Activated effector memory CD4-positive, alpha-beta T cell treated with Interleukin-2 at 50 U/mL for 16 hours (primary cell): ENCODE data around the gene DOCK10.

Source experiments
- DNase-seq: peaks from one replicate; pipeline ENCODE4 v3.0.0-alpha.2; 2020

Gene DOCK10

DNA sequence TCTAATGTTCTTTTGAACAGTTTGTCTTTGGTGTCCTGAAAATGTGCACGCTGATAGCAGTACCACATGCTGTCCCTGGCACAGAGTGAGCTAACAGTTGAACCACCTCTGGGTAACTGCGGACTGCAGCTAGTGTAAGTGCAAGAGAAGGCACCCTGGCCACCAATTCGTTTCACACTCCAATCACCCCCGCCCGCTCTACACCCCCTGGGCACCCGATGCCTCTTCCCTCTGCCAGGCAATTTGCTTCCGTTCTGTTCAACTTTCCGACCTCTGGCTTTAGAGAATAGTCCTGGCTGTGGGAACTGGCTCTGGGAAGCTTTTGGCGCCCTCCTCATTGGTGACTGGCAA is 1.4 kb downstream of the DOCK10 start:
- DNase-seq, result no peak

- no peak for DNase-seq
Observed at GRCh38 chr2:225040142-225040541, 2.1 kb downstream of the DOCK10 start.

DNA sequence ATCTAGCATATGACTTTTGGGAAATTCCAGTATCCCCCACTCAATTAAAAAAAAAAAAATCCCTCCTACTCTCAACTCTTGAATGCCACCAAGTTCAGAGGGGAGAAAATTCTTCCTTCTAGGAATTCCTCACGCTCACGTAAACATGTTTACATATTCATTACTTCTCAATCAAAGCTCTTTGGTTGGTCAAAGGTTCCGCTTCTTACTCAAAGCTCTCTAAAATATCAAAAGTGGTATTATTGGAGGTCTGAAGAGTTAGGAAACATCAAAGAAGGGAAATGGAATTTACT is 4.1 kb downstream of the DOCK10 start:
- no peak for DNase-seq

GRCh38 chr2:225037415-225038230 is 4.6 kb downstream of the DOCK10 start:
- no peak for DNase-seq

- DNase-seq, result no peak
Observed at GRCh38 chr2:225036431-225036830, 5.8 kb downstream of the DOCK10 start.

- no peak for DNase-seq
Observed at GRCh38 chr2:225033440-225034318, 8.6 kb downstream of the DOCK10 start.

GRCh38 chr2:225032246-225032645 is 10.0 kb downstream of the DOCK10 start:
- no peak for DNase-seq

GRCh38 chr2:225031599-225031998 is 10.7 kb downstream of the DOCK10 start:
- no peak for DNase-seq

- no peak for DNase-seq
Observed at GRCh38 chr2:225030893-225031292, 11.4 kb downstream of the DOCK10 start.

DNA sequence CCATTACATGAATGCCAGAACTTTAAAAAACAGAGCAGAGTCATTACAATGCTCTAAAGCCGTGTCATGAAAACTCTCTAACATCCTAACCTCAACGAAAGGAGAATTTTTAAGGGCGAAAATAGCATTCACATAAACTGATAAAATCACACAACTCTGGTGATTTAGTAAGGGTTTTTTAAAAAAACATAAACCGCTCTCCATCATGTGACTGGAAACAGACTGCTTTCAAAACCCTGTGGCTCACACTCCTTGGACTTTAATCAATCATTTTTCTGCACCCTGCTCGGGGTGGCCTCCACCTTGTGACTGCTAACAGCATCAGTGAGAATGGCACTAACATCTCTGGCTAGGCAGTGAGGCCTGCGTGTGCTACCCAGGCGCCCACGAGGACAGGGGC is 12.1 kb downstream of the DOCK10 start:
- DNase-seq, result no peak

GRCh38 chr2:225028572-225028971 is 13.7 kb downstream of the DOCK10 start:
- no peak for DNase-seq

- no peak for DNase-seq
Observed at GRCh38 chr2:225027061-225027762, 15.1 kb downstream of the DOCK10 start.

DNA sequence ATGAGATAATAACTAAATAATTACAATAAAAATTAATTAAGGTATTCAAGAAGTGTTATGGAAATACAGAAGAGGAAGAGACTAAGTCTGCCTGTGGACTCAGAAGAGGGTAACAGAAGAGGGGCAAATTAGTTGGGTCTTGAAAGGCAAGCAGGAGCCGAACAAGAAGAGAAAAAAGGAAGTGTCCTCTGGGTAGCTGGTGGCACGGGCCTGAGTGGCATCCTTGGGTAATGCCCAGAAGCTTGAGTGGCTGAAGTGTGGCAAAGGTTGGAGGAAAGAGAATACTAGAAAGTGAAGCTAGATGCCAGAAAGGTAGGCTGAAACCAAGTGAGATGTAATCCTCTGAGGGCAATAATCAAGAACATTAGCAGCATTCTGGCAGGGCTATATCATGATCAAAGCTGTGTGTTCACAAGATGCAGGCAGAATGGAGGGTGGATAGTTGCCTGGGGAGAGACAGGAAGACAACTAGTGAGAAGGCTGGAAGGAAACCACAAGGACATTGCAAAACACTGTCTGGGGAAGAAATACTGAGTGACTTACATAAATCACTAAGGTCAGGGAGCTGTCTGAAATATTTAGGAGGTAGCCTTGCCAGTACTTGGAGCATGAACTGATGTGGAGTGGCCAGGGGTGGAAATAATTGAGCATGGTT is 16.2 kb downstream of the DOCK10 start:
- no peak for DNase-seq

GRCh38 chr2:225022188-225022587 is 20.1 kb downstream of the DOCK10 start:
- no peak for DNase-seq

GRCh38 chr2:225020168-225020849 is 22.0 kb downstream of the DOCK10 start:
- DNase-seq, result no peak

- DNase-seq, result no peak
Observed at GRCh38 chr2:225019105-225019504, 23.2 kb downstream of the DOCK10 start.

- no peak for DNase-seq
Observed at GRCh38 chr2:225017713-225018112, 24.6 kb downstream of the DOCK10 start.

GRCh38 chr2:225017098-225017685 is 25.1 kb downstream of the DOCK10 start:
- no peak for DNase-seq

- DNase-seq, result no peak
Observed at GRCh38 chr2:225013425-225014365, 28.6 kb downstream of the DOCK10 start.

DNA sequence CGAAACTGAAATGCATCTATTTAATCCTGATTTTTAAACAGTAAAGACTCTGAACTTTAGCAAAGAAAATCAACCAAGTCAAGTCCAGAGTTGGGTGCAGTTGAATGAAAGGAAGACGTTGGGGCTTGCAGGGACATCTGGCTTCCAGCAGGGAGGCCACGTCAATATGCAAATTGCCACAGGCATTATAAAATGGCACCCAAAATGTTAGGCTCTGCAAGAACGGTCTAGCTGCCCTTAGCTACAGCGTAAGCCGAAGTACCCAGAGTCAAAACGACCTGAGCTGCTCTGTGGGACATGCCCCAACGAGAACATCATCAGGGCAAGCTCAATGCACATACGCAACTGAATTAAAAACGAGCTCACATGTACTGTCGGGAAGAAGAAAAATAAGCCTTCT is 30.7 kb downstream of the DOCK10 start:
- DNase-seq, result no peak

- no peak for DNase-seq
Observed at GRCh38 chr2:225010804-225011203, 31.5 kb downstream of the DOCK10 start.
